Measurements from ENCODE around the gene PKHD1. TPM values are rescaled to one million over a fixed set of nuclear protein-coding genes. Genes with fewer than 3 reads are reported as not detected.

PKHD1 gene
- total RNA-seq, 4 donors from 2014 or later = 0.16 to 0.60 (median 0.32) TPM

GRCh38 chr6:52077961-52078625, 9.3 kb downstream of the PKHD1 start:
- in situ Hi-C loops (cut with MboI; ENCODE audit: low pct_ligation_motif_present in 1 of 4, low pct_unique_long_range_greater_than_20kb in 1 of 4, low sequenced_read_pairs in 3 of 4) (no loop called here), intact Hi-C loops (cut with DNase I; ENCODE audit: low total_unique reads) (no loop called here)
- DNase-seq = no peak
- Histone ChIP-seq H3K27ac (no peak overlapping the region), H3K4me1 (no peaks in the 10 kb centered on the region), H3K36me3 (no peaks in the 10 kb centered on the region), H3K27me3 (no peaks in the 10 kb centered on the region), H3K4me3 (no peak overlapping the region), H3K9me3 (no peaks in the 10 kb centered on the region)
- 68 to 77% methylated on average over 7 to 8 of the region's 8 CpGs for WGBS, 2 donors (ENCODE audit: low coverage in 1 of 2)
- TF ChIP-seq CTCF (IDR thresholded peaks at IDR 0.05) (no peak), POLR2AphosphoS5 (IDR thresholded peaks at IDR 0.05) (no peak), POLR2A (IDR thresholded peaks at IDR 0.05) (no peak), EP300 (IDR thresholded peaks at IDR 0.05; ENCODE audit: low read depth) (no peak)

GRCh38 chr6:52077180-52077884, 10.1 kb downstream of the PKHD1 start:
- Histone ChIP-seq H3K9me3 (no peaks in the 10 kb centered on the region), H3K27me3 (no peaks in the 10 kb centered on the region), H3K4me1 (no peaks in the 10 kb centered on the region), H3K4me3 (no peak overlapping the region), H3K27ac (no peak overlapping the region), H3K36me3 (no peaks in the 10 kb centered on the region)
- in situ Hi-C loops (cut with MboI; ENCODE audit: low pct_ligation_motif_present in 1 of 4, low pct_unique_long_range_greater_than_20kb in 1 of 4, low sequenced_read_pairs in 3 of 4) = no loop called here
- WGBS, 2 donors (ENCODE audit: low coverage in 1 of 2) = 63 to 90% methylated on average over 2 to 3 of the region's 3 CpGs
- intact Hi-C loops (cut with DNase I; ENCODE audit: low total_unique reads) = no loop called here
- TF ChIP-seq CTCF (IDR thresholded peaks at IDR 0.05) = no peak
- TF ChIP-seq EP300 (IDR thresholded peaks at IDR 0.05; ENCODE audit: low read depth) = no peak
- no peak for TF ChIP-seq POLR2A (IDR thresholded peaks at IDR 0.05)
- TF ChIP-seq POLR2AphosphoS5 (IDR thresholded peaks at IDR 0.05) = no peak
- DNase-seq = no peak

- H3K36me3 ChIP-seq = no peaks in the 10 kb centered on the region
- H3K27me3 ChIP-seq = no peaks in the 10 kb centered on the region
- no peak for DNase-seq
- in situ Hi-C loops (cut with MboI; ENCODE audit: low pct_ligation_motif_present in 1 of 4, low pct_unique_long_range_greater_than_20kb in 1 of 4, low sequenced_read_pairs in 3 of 4) = no loop called here
- H3K4me1 ChIP-seq = no peaks in the 10 kb centered on the region
- intact Hi-C loops (cut with DNase I; ENCODE audit: low total_unique reads) = no loop called here
- no peak overlapping the region for H3K27ac ChIP-seq
- no peak overlapping the region for H3K4me3 ChIP-seq
- no peak for TF ChIP-seq POLR2A (IDR thresholded peaks at IDR 0.05)
- TF ChIP-seq POLR2AphosphoS5 (IDR thresholded peaks at IDR 0.05) = no peak
- TF ChIP-seq CTCF (IDR thresholded peaks at IDR 0.05) = no peak
- 36 to 80% methylated on average over 2 to 4 of the region's 4 CpGs for WGBS, 2 donors (ENCODE audit: low coverage in 1 of 2)
- no peaks in the 10 kb centered on the region for H3K9me3 ChIP-seq
Measured at GRCh38 chr6:52076791-52077179, 10.6 kb downstream of the PKHD1 start.

GRCh38 chr6:52074716-52075115, 12.7 kb downstream of the PKHD1 start:
- Histone ChIP-seq H3K36me3 (no peaks in the 10 kb centered on the region), H3K9me3 (no peaks in the 10 kb centered on the region), H3K4me1 (no peaks in the 10 kb centered on the region), H3K27me3 (no peaks in the 10 kb centered on the region), H3K27ac (no peak overlapping the region), H3K4me3 (no peak overlapping the region)
- TF ChIP-seq CTCF (IDR thresholded peaks at IDR 0.05) (no peak), POLR2A (IDR thresholded peaks at IDR 0.05) (no peak), EP300 (IDR thresholded peaks at IDR 0.05; ENCODE audit: low read depth) (no peak), POLR2AphosphoS5 (IDR thresholded peaks at IDR 0.05) (no peak)
- DNase-seq = no peak
- in situ Hi-C loops (cut with MboI; ENCODE audit: low pct_ligation_motif_present in 1 of 4, low pct_unique_long_range_greater_than_20kb in 1 of 4, low sequenced_read_pairs in 3 of 4) = no loop called here
- 85% methylated on average over 5 of the region's 5 CpGs; no CpG with 5 or more reads in 1 of the 2 donors for WGBS, 2 donors (ENCODE audit: low coverage in 1 of 2)
- intact Hi-C loops (cut with DNase I; ENCODE audit: low total_unique reads) = no loop called here
